T-cell (primary cell): ENCODE data around the gene SF1. TPM values are rescaled to one million over a fixed set of nuclear protein-coding genes. Genes with fewer than 3 reads are reported as not detected.
A peak's percentile ranks its signal among the peaks of the same experiment; 100 is the strongest.

Source experiments
- ATAC-seq, 4 experiments: fragments of 200-7000 bp in 3 of 4; fragments of 150-1000 bp in 1 of 4; cut with Tn5 transposase; replicated peaks in 1 of 4; 1 replicate in 3 of 4; 2 replicates in 1 of 4; pipeline ENCODE4 v1.10.0; 2021; ENCODE audit warnings: moderate library complexity in 3 of 4, mild to moderate bottlenecking in 2 of 4, moderate number of reproducible peaks in 1 of 4
- CTCF ChIA-PET, 2 donors: fragments of 300-600 bp; sonication (Branson Sonifier 250); formaldehyde crosslinking; loops; one replicate each; lab custom pipeline; 2022; ENCODE audit warnings: antibody characterized with exemption in 2 of 2; lab: Charles Lee
- POLR2A ChIA-PET, 2 donors: fragments of 300-600 bp; sonication (Branson Sonifier 250); formaldehyde crosslinking; loops; one replicate each; lab custom pipeline; 2022; ENCODE audit warnings: antibody characterized with exemption in 2 of 2; lab: Charles Lee
- DNase-seq, 35 experiments: peaks; one replicate each; pipeline versions ENCODE4 v3.0.0 to v3.0.0-alpha.2; 2013 to 2023
- H3K27ac ChIP-seq: one replicate; pipeline ENCODE4 v1.5.1; 2013; ENCODE audit warnings: low read length
- H3K27me3 ChIP-seq, 2 experiments: replicated peaks in 1 of 2; 1 replicate in 1 of 2; 2 replicates in 1 of 2; pipeline versions ENCODE4 v1.6.1 to v1.7.0; 2013; ENCODE audit warnings: low read length in 1 of 2, mixed read lengths in 1 of 2; ENCODE audit not compliant: control insufficient read depth in 2 of 2, insufficient read depth in 2 of 2; ENCODE audit errors: extremely low read depth in 1 of 2
- H3K36me3 ChIP-seq, 2 donors: 1 replicate in 1 of 2; 2 replicates in 1 of 2; pipeline versions ENCODE4 v1.6.1 to v1.7.0; 2013; ENCODE audit warnings: low read length in 1 of 2; ENCODE audit not compliant: control insufficient read depth in 2 of 2, insufficient read depth in 1 of 2; ENCODE audit errors: extremely low read depth in 1 of 2
- H3K4me1 ChIP-seq, 2 experiments: 1 replicate in 1 of 2; 2 replicates in 1 of 2; pipeline versions ENCODE4 v1.6.1 to v1.7.0; 2013; ENCODE audit warnings: low read length in 2 of 2, mixed read lengths in 1 of 2; ENCODE audit not compliant: insufficient read depth in 2 of 2, control insufficient read depth in 1 of 2; ENCODE audit errors: extremely low read depth in 1 of 2
- H3K4me3 ChIP-seq, 2 donors: 1 replicate in 1 of 2; 2 replicates in 1 of 2; pipeline versions ENCODE4 v1.5.1 to v1.7.0; 2013; ENCODE audit warnings: mild to moderate bottlenecking in 2 of 2, low read length in 1 of 2, moderate library complexity in 1 of 2; ENCODE audit not compliant: control insufficient read depth in 1 of 2; ENCODE audit errors: extremely low read depth in 1 of 2
- H3K9me3 ChIP-seq: 2 replicates; pipeline ENCODE4 v1.7.0; 2013
- H3K27ac Mint-ChIP-seq, 2 donors: one replicate each; pipeline ENCODE4 v1.8.0; 2020 to 2021; ENCODE audit warnings: mild to moderate bottlenecking in 2 of 2, mixed read lengths in 2 of 2
- H3K27me3 Mint-ChIP-seq, 2 donors: one replicate each; pipeline ENCODE4 v1.8.0; 2021 to 2022; ENCODE audit warnings: mixed read lengths in 2 of 2
- H3K36me3 Mint-ChIP-seq: one replicate; pipeline ENCODE4 v1.8.0; 2021; ENCODE audit warnings: mixed read lengths
- H3K4me1 Mint-ChIP-seq, 3 donors: one replicate each; pipeline ENCODE4 v1.8.0; 2020 to 2022; ENCODE audit warnings: mixed read lengths in 3 of 3, mild to moderate bottlenecking in 1 of 3
- H3K4me3 Mint-ChIP-seq, 3 donors: one replicate each; pipeline ENCODE4 v1.8.0; 2020 to 2022; ENCODE audit warnings: mild to moderate bottlenecking in 3 of 3, mixed read lengths in 3 of 3, moderate library complexity in 3 of 3
- H3K9me3 Mint-ChIP-seq, 3 donors: one replicate each; pipeline ENCODE4 v1.8.0; 2020 to 2022; ENCODE audit warnings: mixed read lengths in 3 of 3
- WGBS: methylation state at CpG from one replicate; pipeline ENCODE4 v1.1.5; 2013; ENCODE audit warnings: missing lambda C conversion rate; ENCODE audit not compliant: insufficient coverage; 5-methylcytosine and 5-hydroxymethylcytosine counted together
- total RNA-seq, 35 experiments: library from RNA in 6 of 35; stranded (reverse) in 6 of 35; fragments of 120-200 nt in 1 of 35; gene quantifications; one replicate each; pipeline versions ENCODE4 v1.2.1 to v1.2.4 and lab custom pipeline; 2013 to 2026

SF1 gene
- total RNA-seq, 5 donors from 2014 or later (not counting 1 experiment from before 2014, with no cell fraction given): 670 to 1,510 (median 732) TPM

DNA sequence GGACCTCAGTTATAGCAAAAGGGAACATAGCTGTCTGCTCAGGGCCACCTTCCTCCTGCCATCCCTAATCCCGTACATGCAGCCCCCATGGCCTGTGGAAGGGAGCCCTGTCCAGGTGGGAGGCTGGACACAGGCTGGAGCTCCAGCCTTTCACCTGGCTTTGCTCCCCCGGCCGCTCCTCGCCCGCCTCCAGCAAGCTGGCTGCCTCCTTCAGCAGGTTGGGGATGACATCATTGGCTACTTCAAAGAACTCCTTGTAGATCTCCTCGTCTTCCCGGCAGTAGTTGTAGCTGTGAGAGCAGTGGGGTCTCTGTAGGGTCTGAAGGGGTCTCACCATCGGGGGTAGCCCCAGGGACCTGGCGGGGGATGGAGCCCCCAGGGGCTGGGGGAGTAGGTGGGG, 27.1 kb upstream of the SF1 start:
- Mint-ChIP-seq H3K27ac (no peak overlapping the region), H3K9me3 (no peaks in the 10 kb centered on the region), H3K4me3 (no peak overlapping the region), H3K4me1 (peaks cover 36 to 52% (median 46%) of the 10 kb centered on the region in 3 donors), H3K36me3 (peaks cover 18% of the 10 kb centered on the region), H3K27me3 (no peaks in the 10 kb centered on the region)
- H3K27ac ChIP-seq: no peak overlapping the region
- H3K9me3 ChIP-seq: no peaks in the 10 kb centered on the region
- DNase-seq: no peak
- ATAC-seq: no peak
- no peaks in the 10 kb centered on the region for H3K27me3 ChIP-seq
- peaks cover 6 to 50% of the 10 kb centered on the region in 2 experiments for H3K4me1 ChIP-seq
- ChIA-PET CTCF (no interaction called here), POLR2A (interaction anchor here in 1 of 2 donors (0.7 kb wide), 1 partner anchor 28 kb away, joined by 3 read pairs; no protein-coding TSS in a partner anchor)
- no peak overlapping the region for H3K4me3 ChIP-seq
- H3K36me3 ChIP-seq: peaks cover 11 to 40% of the 10 kb centered on the region in 2 donors
- 93% methylated on average over 5 of the region's 9 CpGs for WGBS

DNA sequence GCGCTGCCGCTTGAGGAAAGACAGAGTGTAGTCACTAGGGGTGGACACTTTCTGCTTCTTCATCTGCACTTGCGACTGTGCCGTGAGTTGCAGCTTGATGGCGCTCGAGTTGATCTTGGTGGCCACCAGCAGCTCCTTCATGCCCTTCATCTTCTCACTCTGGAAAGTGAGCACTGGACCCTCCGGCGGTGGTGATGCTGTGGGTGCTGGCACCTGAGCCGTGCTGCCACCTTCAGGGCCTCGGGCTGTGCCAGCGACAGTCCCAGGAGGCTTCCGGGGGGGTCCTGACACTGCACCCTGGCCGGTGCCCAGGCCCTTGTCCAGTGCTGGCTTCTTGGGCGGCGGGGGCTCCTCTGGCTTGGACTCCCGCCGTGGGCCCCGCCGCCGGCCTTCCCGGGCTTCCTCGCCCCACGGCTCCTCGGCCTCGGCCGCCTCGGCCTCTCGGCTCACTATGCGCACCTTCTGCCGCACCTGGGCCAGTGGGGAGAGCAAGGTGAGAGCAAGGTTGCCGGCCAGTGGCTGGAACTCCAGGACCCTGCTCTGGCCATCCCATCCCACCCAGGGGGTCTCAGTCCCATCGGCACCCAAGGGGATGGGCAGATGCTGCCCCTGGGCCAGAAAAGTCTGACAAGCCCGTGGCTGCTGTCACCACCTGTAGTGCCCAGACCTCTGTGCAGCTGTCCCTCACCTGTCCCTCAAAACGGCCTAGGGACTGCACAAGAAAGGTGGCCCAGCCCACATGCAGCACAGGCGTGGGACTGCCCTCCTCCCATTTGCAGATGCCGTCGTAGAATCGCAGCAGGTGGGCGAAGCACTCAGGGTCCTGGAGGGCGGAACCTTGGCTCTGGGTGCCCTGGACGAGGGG, 26.2 kb upstream of the SF1 start:
- Mint-ChIP-seq H3K27ac (peak overlapping the region in 1 of 2 donors; percentile 92), H3K27me3 (no peaks in the 10 kb centered on the region), H3K4me1 (peaks cover 30 to 47% (median 41%) of the 10 kb centered on the region in 3 donors), H3K9me3 (no peaks in the 10 kb centered on the region), H3K4me3 (peak overlapping the region; percentile 84 to 86 (median 84)), H3K36me3 (peaks cover 21% of the 10 kb centered on the region)
- WGBS: 94% methylated on average over 18 of the region's 41 CpGs
- Histone ChIP-seq H3K4me1 (peaks cover 6 to 48% of the 10 kb centered on the region in 2 experiments), H3K36me3 (peaks cover 12 to 49% of the 10 kb centered on the region in 2 donors), H3K27ac (no peak overlapping the region), H3K9me3 (no peaks in the 10 kb centered on the region), H3K27me3 (no peaks in the 10 kb centered on the region), H3K4me3 (no peak overlapping the region)
- no peak for DNase-seq
- ChIA-PET CTCF (no interaction called here), POLR2A (interaction anchor here (0.5 to 0.7 kb wide), 2 partner anchors 26 kb away, joined by 3 to 5 read pairs; no protein-coding TSS in a partner anchor)
- no peak for ATAC-seq

DNA sequence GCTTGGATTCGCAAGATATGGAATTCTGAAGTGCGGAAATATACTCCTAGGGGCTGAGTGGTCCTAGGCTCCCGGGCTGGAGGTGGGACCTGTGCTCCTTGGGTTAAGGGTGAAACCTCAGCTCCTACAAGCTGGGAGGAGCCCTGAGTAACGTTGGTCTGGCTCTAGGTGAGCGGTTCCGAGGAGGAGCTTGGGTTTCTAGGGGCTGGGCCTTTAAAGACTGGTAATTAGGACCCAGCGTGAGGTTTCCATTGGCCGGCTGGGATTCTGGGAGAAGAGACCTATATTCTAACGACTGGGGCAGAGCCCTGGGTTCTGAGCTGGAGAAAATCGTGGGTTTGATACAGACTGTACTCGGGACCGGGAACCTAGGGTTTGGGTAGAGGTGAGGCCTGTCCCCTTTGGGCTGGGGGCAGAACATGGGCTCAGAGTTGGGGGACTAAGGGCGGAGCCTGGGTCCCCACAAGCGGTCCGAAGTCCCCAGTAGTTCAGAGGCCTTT, 25.6 kb upstream of the SF1 start:
- H3K9me3 ChIP-seq: no peaks in the 10 kb centered on the region
- Mint-ChIP-seq H3K4me1 (peaks cover 26 to 45% (median 36%) of the 10 kb centered on the region in 3 donors), H3K27ac (peak overlapping the region; percentile 92 to 94), H3K9me3 (no peaks in the 10 kb centered on the region), H3K4me3 (peak overlapping the region; percentile 84 to 86 (median 84)), H3K36me3 (peaks cover 23% of the 10 kb centered on the region), H3K27me3 (no peaks in the 10 kb centered on the region)
- peak overlapping the region; percentile 90 for H3K27ac ChIP-seq
- peak overlapping the region; percentile 77 to 87 for H3K4me3 ChIP-seq
- peaks cover 13 to 56% of the 10 kb centered on the region in 2 donors for H3K36me3 ChIP-seq
- ChIA-PET CTCF (no interaction called here), POLR2A (interaction anchor here (0.5 to 0.7 kb wide), 2 partner anchors 25 kb away, joined by 3 to 5 read pairs; no protein-coding TSS in a partner anchor)
- H3K4me1 ChIP-seq: peaks cover 6 to 44% of the 10 kb centered on the region in 2 experiments
- no peak for DNase-seq
- 63% methylated on average over 15 of the region's 15 CpGs for WGBS
- ATAC-seq: no peak
- no peaks in the 10 kb centered on the region for H3K27me3 ChIP-seq

DNA sequence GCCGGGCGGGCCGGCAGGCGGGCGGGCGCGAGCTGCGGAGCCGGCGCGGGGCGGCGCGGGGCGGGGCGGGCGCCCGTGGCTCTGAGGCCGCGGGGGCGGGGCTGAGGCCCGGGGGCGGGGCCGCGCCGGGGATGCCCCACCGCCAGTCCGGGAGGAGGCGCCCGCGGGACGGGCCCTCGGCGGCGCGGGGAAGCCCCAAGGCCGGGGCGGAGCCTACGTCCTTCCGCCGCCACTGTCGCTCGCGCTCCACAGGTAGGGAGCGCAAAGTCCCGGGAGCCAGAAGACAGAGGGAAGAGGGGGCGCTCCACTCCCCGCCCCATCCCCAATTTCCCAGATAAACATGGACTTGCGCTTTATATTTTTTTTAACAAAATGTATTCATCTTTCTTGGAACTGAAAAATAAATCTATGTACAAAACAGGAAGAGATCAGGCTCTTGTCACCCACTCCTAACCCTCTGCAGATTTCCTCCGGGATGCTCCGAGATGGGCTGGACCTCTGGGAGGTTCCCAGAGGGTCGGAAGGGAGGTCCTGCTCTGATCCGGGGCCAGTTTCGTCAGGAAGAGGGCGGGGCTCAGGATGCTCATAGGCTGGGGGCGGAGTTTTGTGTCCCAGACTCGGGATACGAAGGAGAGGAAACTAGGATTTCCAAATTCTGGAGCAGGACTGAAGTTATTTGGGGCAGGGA, 25.0 kb upstream of the SF1 start, which contains the start of gene MAP4K2:
Gene MAP4K2, minus strand, starts transcription at position 57 of the 688 bp plus-strand sequence. CDS start 65 bp downstream, outside the sequence.
- Histone ChIP-seq H3K36me3 (peaks cover 19 to 56% of the 10 kb centered on the region in 2 donors), H3K4me1 (peaks cover 6 to 41% of the 10 kb centered on the region in 2 experiments), H3K4me3 (peak within 1 kb of the TSS; percentile 77 to 87), H3K27ac (peak within 1 kb of the TSS; percentile 90), H3K9me3 (no peaks in the 10 kb centered on the region), H3K27me3 (no peaks in the 10 kb centered on the region)
- ChIA-PET CTCF (interaction anchor here in 1 of 2 donors (1.3 kb wide), 2 partner anchors 25 to 41 kb away, joined by 3 to 4 read pairs; partner anchors contain the start of gene SF1), POLR2A (no interaction called here)
- H3K27ac Mint-ChIP-seq: peak within 1 kb of the TSS; percentile 92 to 94
- H3K4me3 Mint-ChIP-seq: peak within 1 kb of the TSS; percentile 84 to 86 (median 84)
- ATAC-seq: peak; percentile 89 to 96 (median 92)
- DNase-seq: peak; percentile 71 to 95 (median 81)
- 0% methylated on average over 25 of the region's 58 CpGs for WGBS
- no peaks in the 10 kb centered on the region for H3K27me3 Mint-ChIP-seq
- H3K9me3 Mint-ChIP-seq: no peaks in the 10 kb centered on the region
- H3K4me1 Mint-ChIP-seq: peaks cover 30 to 46% (median 37%) of the 10 kb centered on the region in 3 donors
- H3K36me3 Mint-ChIP-seq: peaks cover 26% of the 10 kb centered on the region

DNA sequence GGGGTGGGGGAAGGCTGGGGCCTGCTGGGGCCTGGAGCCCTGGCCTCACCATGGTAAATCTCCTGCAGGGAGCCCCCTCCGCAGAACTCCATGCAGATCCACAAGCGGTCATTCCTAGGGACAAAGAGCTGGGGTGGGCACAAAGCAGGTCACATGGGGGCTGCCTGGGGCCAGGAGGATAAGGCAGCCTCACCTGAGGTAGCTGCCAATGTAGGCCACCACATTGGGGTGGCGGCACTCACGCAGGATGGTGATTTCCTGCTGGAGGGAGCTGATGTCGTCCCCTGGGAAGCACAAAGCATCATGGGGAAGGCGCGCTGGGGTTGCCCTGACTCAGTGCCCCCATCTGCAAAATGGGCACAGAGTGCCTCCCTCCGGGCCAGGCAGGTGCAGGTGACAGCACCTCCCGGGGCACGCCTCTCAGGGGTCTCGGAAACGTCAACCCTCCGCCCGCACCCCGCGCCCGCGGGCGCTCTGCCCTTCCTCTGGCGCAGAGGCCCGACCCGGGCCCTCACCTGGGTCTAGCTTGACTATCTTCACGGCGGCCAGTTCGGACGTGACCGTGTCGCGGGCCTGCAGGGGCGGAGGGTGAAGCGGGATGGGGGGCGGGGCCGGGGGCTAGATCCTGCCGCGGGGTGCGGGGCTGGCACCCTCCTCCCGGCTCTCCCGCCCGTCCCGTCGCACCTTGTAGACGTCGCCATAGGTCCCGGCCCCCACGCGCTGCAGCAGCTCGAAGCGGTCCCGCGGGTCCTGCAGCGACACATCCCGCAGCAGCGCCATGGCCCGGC, 24.2 kb upstream of the SF1 start:
- peaks cover 19 to 56% of the 10 kb centered on the region in 2 donors for H3K36me3 ChIP-seq
- H3K36me3 Mint-ChIP-seq: peaks cover 23% of the 10 kb centered on the region
- no peaks in the 10 kb centered on the region for H3K27me3 Mint-ChIP-seq
- H3K4me3 ChIP-seq: peak overlapping the region; percentile 70 to 77
- ATAC-seq (peak; percentile 24 to 39 (median 36)), DNase-seq (peak in 26 of 35 experiments; percentile 8 to 60 (median 26))
- 4% methylated on average over 43 of the region's 54 CpGs for WGBS
- peaks cover 30 to 42% (median 34%) of the 10 kb centered on the region in 3 donors for H3K4me1 Mint-ChIP-seq
- no peaks in the 10 kb centered on the region for H3K9me3 ChIP-seq
- ChIA-PET POLR2A (interaction anchor here in 1 of 2 donors (0.5 to 0.7 kb wide), 2 partner anchors 121 to 715 kb away, joined by 3 to 4 read pairs; no protein-coding TSS in a partner anchor), CTCF (interaction anchor here (0.6 to 1.3 kb wide), 4 partner anchors 16 to 84 kb away, joined by 3 to 5 read pairs (median 4); partner anchors contain the start of gene SF1 (in 1 of the 2))
- H3K27ac Mint-ChIP-seq: peak overlapping the region; percentile 85 to 90
- H3K4me3 Mint-ChIP-seq: peak overlapping the region; percentile 75 to 86 (median 81)
- H3K4me1 ChIP-seq: peaks cover 6 to 41% of the 10 kb centered on the region in 2 experiments
- peak overlapping the region; percentile 78 for H3K27ac ChIP-seq
- no peaks in the 10 kb centered on the region for H3K9me3 Mint-ChIP-seq
- no peaks in the 10 kb centered on the region for H3K27me3 ChIP-seq
